Psoas muscle (tissue), 8 donors: ENCODE data around the gene ITGA3. TPM values are rescaled to one million over a fixed set of nuclear protein-coding genes. Genes with fewer than 3 reads are reported as not detected.

Experiments used
- ATAC-seq, 4 donors: fragments of 200-7000 bp; cut with Tn5 transposase; one replicate each; pipeline ENCODE4 v1.9.1; 2020; ENCODE audit warnings: moderate library complexity in 3 of 4, mild to moderate bottlenecking in 2 of 4
- DNase-seq, 2 donors: peaks; one replicate each; pipeline ENCODE4 v3.0.0-alpha.2; 2020
- H3K27ac ChIP-seq: fragments of 200-600 bp; one replicate; pipeline ENCODE4 v1.8.0; 2022
- H3K27me3 ChIP-seq, 3 donors: fragments of 200-600 bp in 1 of 3; one replicate each; pipeline versions ENCODE4 v1.6.1 to v1.8.0; 2013 to 2022; ENCODE audit warnings: low read length in 2 of 3, mild to moderate bottlenecking in 2 of 3, moderate library complexity in 1 of 3; ENCODE audit not compliant: insufficient read depth in 3 of 3
- H3K36me3 ChIP-seq, 2 donors: fragments of 200-600 bp in 1 of 2; one replicate each; pipeline versions ENCODE4 v1.6.1 to v1.8.0; 2013 to 2022; ENCODE audit warnings: low read depth in 1 of 2, mild to moderate bottlenecking in 1 of 2, moderate library complexity in 1 of 2; ENCODE audit not compliant: insufficient read depth in 1 of 2
- H3K4me1 ChIP-seq: fragments of 200-600 bp; one replicate; pipeline ENCODE4 v1.8.0; 2022
- H3K4me3 ChIP-seq: fragments of 200-600 bp; one replicate; pipeline ENCODE4 v1.8.0; 2022; ENCODE audit warnings: mild to moderate bottlenecking
- H3K9me3 ChIP-seq: fragments of 200-600 bp; one replicate; pipeline ENCODE4 v1.8.0; 2022
- CTCF ChIP-seq: fragments of 200-600 bp; IDR thresholded peaks from one replicate; pipeline ENCODE4 v1.8.0; 2022; ENCODE audit warnings: antibody characterized with exemption
- WGBS, 3 donors: extraction: QIAGEN DNeasy Blood & Tissue Kit; methylation state at CpG; one replicate each; pipeline versions ENCODE4 v1.1.6 to v1.1.7; 2013; 5-methylcytosine and 5-hydroxymethylcytosine counted together
- intact Hi-C, 2 donors: fragments of 100-400 bp; cut with DNase I; formaldehyde crosslinking; loops; one replicate each; pipeline versions ENCODE4 v1.11.0 to v1.14.2; 2022
- polyA plus RNA-seq, 3 donors: library from polyadenylated mRNA; stranded (reverse); fragments of 200-250 nt; gene quantifications; one replicate each; pipeline ENCODE4 v1.2.3, GENCODE V29; 2013
- total RNA-seq, 4 donors: library from RNA; stranded (reverse); fragmentation: NEBNext Ultra II Directional in 2 of 4; extraction: Animal tissue kit (Norgen Biotek cat#: 25700) in 2 of 4; gene quantifications; one replicate each; pipeline versions ENCODE4 v1.2.1 to v1.2.4, GENCODE V29; 2021 to 2023
- donor health status: healthy with polysubstance abuse.
- donor health status: DM: no; HTN: no; CAD: no; lungs with moderate emphysema.
- donor health status: Bipolar disorder and iron deficiency.
- donor health status: healthy.
- donor health status: DM: yes; HTN: yes; CAD: no.
- donor health status: DM: no; HTN: no; CAD: no.
- donor health status: DM: no; HTN: no; CAD: no.
- donor health status: DM: yes; HTN: yes; CAD: no.

Gene ITGA3
- total and polyA plus RNA-seq, 7 donors, result 4.9 to 21.9 (median 10.9) TPM

DNA sequence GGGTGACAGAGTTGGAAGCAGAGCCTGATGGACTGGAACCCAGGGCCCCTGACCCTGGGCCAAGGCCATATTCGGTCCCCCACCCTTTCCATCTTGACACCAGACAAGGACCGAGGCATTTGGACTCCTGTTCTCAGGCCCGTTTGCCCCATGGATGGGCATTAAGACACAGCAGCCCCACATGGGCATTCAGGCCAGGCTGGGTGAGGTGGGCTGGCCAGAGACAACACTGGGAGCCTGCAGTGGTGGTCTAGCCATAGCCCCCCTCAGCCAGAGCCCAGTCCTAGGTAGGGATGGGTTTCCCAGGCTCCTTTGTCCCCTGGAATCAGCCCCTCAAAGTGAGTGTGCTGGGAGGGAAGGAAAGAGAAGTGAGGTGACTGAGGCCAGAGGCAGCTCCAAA, 40.8 kb downstream of the ITGA3 start:
- no peak for DNase-seq
- intact Hi-C loops, result loop anchor here in 1 of 2 donors (5.0 kb wide), 1 partner anchor 71 kb away; the partner anchor contains the start of gene SGCA
- peak overlapping the region; percentile 95 for H3K4me3 ChIP-seq
- H3K4me1 ChIP-seq, result peaks cover 64% of the 10 kb centered on the region
- H3K27ac ChIP-seq, result peak overlapping the region; percentile 88
- no peaks in the 10 kb centered on the region for H3K27me3 ChIP-seq
- ATAC-seq, result no peak
- H3K9me3 ChIP-seq, result no peaks in the 10 kb centered on the region
- no peak for TF ChIP-seq CTCF
- WGBS, 3 donors, result 30 to 57% (median 42%) methylated on average over 3 of the region's 3 CpGs
- peaks cover 0 to 20% of the 10 kb centered on the region in 2 donors for H3K36me3 ChIP-seq

GRCh38 chr17:50097455-50097854, 41.5 kb downstream of the ITGA3 start:
- no peaks in the 10 kb centered on the region for H3K27me3 ChIP-seq
- H3K9me3 ChIP-seq, result no peaks in the 10 kb centered on the region
- ATAC-seq (no peak), DNase-seq (no peak)
- peak overlapping the region; percentile 88 for H3K27ac ChIP-seq
- 43 to 49% (median 44%) methylated on average over 7 of the region's 7 CpGs for WGBS, 3 donors
- intact Hi-C loops, result loop anchor here in 1 of 2 donors (5.0 kb wide), 1 partner anchor 70 kb away; the partner anchor contains the start of gene SGCA
- no peak for TF ChIP-seq CTCF
- peaks cover 0 to 20% of the 10 kb centered on the region in 2 donors for H3K36me3 ChIP-seq
- peaks cover 71% of the 10 kb centered on the region for H3K4me1 ChIP-seq
- H3K4me3 ChIP-seq, result peak overlapping the region; percentile 11

- intact Hi-C loops, result loop anchor here in 1 of 2 donors (5.0 kb wide), 1 partner anchor 69 kb away; the partner anchor contains the start of gene SGCA
- no peak for TF ChIP-seq CTCF
- 31 to 54% (median 43%) methylated on average over 4 of the region's 4 CpGs for WGBS, 3 donors
- H3K27me3 ChIP-seq, result no peaks in the 10 kb centered on the region
- DNase-seq (no peak), ATAC-seq (no peak)
- peaks cover 0 to 20% of the 10 kb centered on the region in 2 donors for H3K36me3 ChIP-seq
- peak overlapping the region; percentile 88 for H3K27ac ChIP-seq
- peak overlapping the region; percentile 11 for H3K4me3 ChIP-seq
- no peaks in the 10 kb centered on the region for H3K9me3 ChIP-seq
- H3K4me1 ChIP-seq, result peaks cover 75% of the 10 kb centered on the region
These were observed 42.0 kb downstream of the ITGA3 start for GRCh38 chr17:50097926-50098325.

DNA sequence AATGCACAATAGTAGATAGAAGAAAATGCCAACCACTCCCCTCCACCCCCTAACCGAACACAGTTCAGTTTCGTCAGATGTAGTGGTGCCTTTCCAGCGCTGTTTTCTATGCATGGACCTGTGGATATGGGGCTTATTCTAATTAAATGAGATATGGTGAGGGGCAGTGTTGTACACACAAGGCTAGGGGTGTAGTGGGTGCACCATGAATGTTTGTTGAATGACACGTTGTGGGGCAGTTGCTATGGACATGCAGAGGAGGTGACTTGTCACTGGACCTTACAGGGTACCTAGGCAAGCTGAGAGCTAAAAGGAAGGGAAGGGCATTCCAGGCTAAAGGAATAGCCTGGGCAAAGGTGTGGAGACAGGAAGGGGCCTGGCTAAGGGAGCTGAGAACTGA, 42.7 kb downstream of the ITGA3 start:
- 57 to 73% (median 65%) methylated on average over 4 of the region's 4 CpGs for WGBS, 3 donors
- peak overlapping the region; percentile 88 for H3K27ac ChIP-seq
- no peak for ATAC-seq

More for the DNA sequence above, 42.7 kb downstream of the ITGA3 start:
- no peak for DNase-seq
- Histone ChIP-seq H3K36me3 (peaks cover 0 to 21% of the 10 kb centered on the region in 2 donors), H3K9me3 (no peaks in the 10 kb centered on the region), H3K27me3 (no peaks in the 10 kb centered on the region), H3K4me3 (no peak overlapping the region), H3K4me1 (peaks cover 82% of the 10 kb centered on the region)
- intact Hi-C loops, result loop anchor here in 1 of 2 donors (5.0 kb wide), 1 partner anchor 69 kb away; the partner anchor contains the start of gene SGCA
- TF ChIP-seq CTCF, result no peak
